Activated T-helper 17 cell treated with anti-CD3 and anti-CD28 coated beads, Interleukin-2, amount 50 U/mL, for 72 hours (primary cell): ENCODE results near the gene ZNF485. TPM values are rescaled to one million over a fixed set of nuclear protein-coding genes. Genes with fewer than 3 reads are reported as not detected.

Experiments used
- ATAC-seq: fragments of 150-1000 bp; cut with Tn5 transposase; replicated peaks from 2 replicates; pipeline ENCODE4 v1.10.0; 2021; ENCODE audit warnings: mild to moderate bottlenecking, moderate library complexity
- H3K27ac Mint-ChIP-seq: one replicate; pipeline ENCODE4 v1.8.0; 2022; ENCODE audit warnings: mixed read lengths
- H3K27me3 Mint-ChIP-seq: one replicate; pipeline ENCODE4 v1.8.0; 2022; ENCODE audit warnings: mixed read lengths
- H3K36me3 Mint-ChIP-seq: one replicate; pipeline ENCODE4 v1.8.0; 2022; ENCODE audit warnings: low read depth, mild to moderate bottlenecking, mixed read lengths
- H3K4me1 Mint-ChIP-seq: one replicate; pipeline ENCODE4 v1.8.0; 2022; ENCODE audit warnings: mixed read lengths
- H3K4me3 Mint-ChIP-seq: one replicate; pipeline ENCODE4 v1.8.0; 2022; ENCODE audit warnings: mild to moderate bottlenecking, mixed read lengths
- H3K9me3 Mint-ChIP-seq: one replicate; pipeline ENCODE4 v1.8.0; 2022; ENCODE audit warnings: mixed read lengths
- total RNA-seq, 2 donors: library from RNA; stranded (reverse); gene quantifications; one replicate each; pipeline ENCODE4 v1.2.3, GENCODE V29; 2022

ZNF485 gene
- total RNA-seq, 2 donors from 2014 or later: 3.8 to 4.3 TPM

DNA sequence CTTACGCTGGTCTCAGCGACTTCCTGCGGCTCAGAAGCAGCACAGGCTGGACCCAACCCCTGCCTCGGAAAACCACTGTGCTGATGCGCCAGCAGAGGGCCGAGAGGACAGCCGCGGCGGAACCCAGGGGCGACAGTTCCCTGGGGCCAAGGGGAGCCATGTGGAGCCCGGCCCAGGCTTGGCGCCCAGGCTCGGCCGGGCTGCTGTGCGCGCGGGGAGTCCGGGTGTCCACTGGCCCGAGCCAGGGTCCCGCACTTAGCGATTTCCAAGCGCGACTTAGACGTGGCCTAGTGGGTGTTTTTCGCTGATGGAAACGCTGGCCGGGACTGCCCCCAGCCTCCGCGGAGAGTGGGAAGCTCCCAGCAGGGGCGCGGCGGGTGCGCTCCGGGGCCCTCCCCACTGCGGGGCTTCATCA, 61.1 kb downstream of the ZNF485 start:
- peaks cover 40% of the 10 kb centered on the region for H3K27me3 Mint-ChIP-seq
- no peaks in the 10 kb centered on the region for H3K9me3 Mint-ChIP-seq
- H3K27ac Mint-ChIP-seq: no peak overlapping the region
- no peaks in the 10 kb centered on the region for H3K36me3 Mint-ChIP-seq
- no peaks in the 10 kb centered on the region for H3K4me1 Mint-ChIP-seq
- H3K4me3 Mint-ChIP-seq: no peak overlapping the region
- ATAC-seq: no peak

Other genes with a start within 250 kb of the ZNF485 start
- not detected for gene FXYD4, start 234.8 kb upstream of the ZNF485 start, total RNA-seq
- gene HNRNPF, start 197.3 kb upstream of the ZNF485 start, total RNA-seq: 100 to 1,000 TPM; 306 to 483 TPM
- gene ZNF487, start 169.3 kb upstream of the ZNF485 start, total RNA-seq: 1 to 10 TPM; 2.5 to 2.9 TPM
- gene ZNF239, start 31.8 kb upstream of the ZNF485 start, total RNA-seq: 1 to 10 TPM; 1.0 to 1.8 TPM
- gene ZNF32, start 42.4 kb downstream of the ZNF485 start, total RNA-seq: 1 to 10 TPM; 6.5 to 7.9 TPM